Stimulated activated CD8-positive, alpha-beta memory T cell treated with anti-CD3 and anti-CD28 coated beads, Interleukin-4, amount 100 ng/mL, for 24 hours (primary cell): ENCODE results near the gene RTBDN.
"Not testable (repeated sequence)": the region's sequence is repeated elsewhere in the genome, so short reads cannot be mapped to it uniquely, and the experiment has no call there.

Experiments
- DNase-seq: peaks from one replicate; pipeline ENCODE4 v3.0.0-alpha.2; 2020; ENCODE audit warnings: low read depth

Gene RTBDN

GRCh38 chr19:12817810-12818209, 16.6 kb downstream of the RTBDN start:
- DNase-seq: not testable (repeated sequence)

DNA sequence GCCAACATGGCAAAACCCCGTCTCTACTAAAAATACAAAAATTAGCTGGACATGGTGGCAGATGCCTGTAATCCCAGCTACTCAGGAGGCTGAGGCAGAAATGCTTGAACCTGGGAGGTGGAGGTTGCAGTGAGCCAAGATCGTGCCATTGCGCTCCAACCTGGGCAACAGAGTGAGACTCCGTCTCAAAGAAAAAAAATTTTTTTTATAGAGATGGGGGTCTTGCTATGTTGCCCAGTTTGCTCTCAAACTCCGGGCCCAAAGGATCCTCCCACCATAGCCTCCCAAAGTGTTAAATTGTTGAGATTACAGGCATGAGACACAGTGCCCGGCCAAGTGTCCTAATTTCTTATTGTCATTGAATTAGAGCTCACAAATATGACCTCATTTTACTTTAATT, 17.2 kb downstream of the RTBDN start:
- DNase-seq: not testable (repeated sequence)

- DNase-seq: no peak
Observed at GRCh38 chr19:12815088-12815487, 19.3 kb downstream of the RTBDN start.

GRCh38 chr19:12806242-12807081, 27.9 kb downstream of the RTBDN start, which contains the start of gene RNASEH2A:
Gene RNASEH2A (plus strand): TSS chr19:12806584. CDS start chr19:12806674, 90 bp downstream.
- DNase-seq: peak; percentile 83

DNA sequence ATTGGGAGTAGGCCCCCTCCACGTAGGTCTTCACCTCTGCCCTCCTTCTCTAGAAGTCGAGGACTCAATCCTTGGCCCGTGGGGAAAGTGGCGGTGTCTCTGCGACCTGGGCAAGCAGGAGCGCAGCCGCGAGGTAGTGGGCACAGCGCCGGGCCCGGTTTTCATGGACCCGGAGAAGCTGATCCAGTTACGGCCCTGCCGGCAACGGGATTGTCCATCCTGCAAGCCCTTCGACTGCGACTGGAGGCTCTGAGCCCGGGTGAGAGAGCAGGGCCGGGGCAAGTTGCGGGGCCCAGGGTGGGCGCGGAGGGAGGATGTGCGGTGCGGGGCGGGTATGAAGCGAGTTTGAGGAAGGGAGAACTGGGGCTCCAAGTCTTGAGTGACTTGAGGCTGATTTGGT, 30.3 kb downstream of the RTBDN start:
- DNase-seq: no peak

DNA sequence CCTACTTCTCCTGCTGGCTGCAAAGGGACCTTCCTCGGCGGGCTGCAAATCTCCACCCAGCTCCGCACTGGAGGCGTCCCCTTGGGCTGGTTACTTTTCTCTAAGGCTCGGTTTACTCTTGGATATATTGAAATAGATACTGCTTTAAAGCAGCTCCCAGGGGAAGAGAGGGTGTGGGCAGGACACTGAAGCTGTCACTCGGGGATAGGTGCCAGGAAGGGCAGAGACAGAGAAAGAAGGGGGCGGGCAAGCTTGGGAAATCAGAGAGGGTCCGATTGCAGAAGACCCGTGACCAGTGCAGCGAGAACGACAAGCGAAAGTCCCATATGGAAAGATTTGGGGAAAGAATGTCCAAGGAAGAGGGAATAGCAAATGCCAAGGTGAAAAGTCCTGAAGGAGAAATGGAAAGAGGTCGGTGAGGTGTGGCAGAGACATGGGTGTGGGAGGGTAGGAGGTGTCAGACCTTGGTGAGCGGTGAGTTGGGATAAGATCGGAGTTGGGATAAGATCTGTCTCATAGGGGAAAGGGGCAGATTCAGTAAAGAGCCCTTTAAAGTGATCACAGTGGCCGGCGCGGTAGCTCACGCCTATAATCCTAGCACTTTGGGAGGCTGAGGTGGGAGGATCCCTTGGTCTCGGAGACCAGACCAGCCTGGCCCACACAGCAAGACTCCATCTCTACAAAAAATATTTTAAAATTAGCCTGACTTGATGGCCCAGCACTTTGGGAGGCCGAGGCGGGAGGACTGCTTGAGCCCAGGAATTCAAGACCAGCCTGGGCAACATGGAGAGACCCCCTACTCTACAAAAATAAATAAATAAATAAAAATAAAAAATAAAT, 31.9 kb downstream of the RTBDN start:
- no peak for DNase-seq

DNA sequence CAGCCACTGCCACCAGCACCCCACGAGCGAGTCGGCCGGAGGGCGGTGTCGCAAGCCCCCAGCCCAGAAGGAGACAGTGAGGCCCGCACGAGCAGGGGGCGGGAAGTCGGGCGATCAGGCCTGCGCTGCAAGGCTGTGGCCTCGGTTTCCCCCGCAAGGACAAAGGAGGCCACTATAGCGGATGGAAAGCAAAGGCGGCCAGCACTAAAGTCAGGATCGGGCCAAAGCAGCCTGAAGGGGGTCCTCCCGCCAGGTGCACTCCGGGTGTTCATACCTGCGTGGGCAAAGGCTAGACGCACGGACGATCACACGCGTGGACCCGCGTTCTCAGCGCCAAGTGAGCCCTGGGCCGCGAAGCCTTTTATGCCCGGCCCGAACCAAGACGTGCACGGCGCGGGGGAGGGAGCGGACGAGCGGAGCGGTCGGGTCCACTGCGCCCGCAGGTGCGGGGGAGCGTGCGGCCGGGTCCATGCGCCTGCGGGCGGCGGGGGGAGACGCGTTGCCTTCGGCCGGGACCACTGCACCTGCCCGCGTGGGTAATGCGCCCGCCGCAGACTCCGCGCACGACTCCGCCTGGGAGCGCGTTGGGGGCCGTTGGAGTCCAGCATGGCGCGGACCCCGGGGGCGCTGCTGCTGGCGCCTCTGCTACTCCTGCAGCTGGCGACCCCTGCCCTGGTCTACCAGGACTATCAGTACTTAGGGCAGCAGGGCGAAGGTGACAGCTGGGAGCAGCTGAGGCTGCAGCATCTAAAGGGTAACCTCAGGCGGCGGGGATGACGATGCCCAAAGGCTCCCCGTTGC, 32.7 kb downstream of the RTBDN start, which contains the start of the genes PRDX2 and THSD8:
Gene PRDX2 (minus strand): TSS at position 335 of the 801 bp plus-strand sequence. CDS start 539 bp downstream, outside the sequence.
Gene THSD8 (plus strand): TSS at position 604 of the 801 bp plus-strand sequence. CDS start 3 bp downstream, at position 607.
- peak; percentile 68 for DNase-seq

- no peak for DNase-seq
Observed at GRCh38 chr19:12800923-12801465, 33.4 kb downstream of the RTBDN start.

GRCh38 chr19:12800466-12800770, 34.0 kb downstream of the RTBDN start:
- DNase-seq: no peak

DNA sequence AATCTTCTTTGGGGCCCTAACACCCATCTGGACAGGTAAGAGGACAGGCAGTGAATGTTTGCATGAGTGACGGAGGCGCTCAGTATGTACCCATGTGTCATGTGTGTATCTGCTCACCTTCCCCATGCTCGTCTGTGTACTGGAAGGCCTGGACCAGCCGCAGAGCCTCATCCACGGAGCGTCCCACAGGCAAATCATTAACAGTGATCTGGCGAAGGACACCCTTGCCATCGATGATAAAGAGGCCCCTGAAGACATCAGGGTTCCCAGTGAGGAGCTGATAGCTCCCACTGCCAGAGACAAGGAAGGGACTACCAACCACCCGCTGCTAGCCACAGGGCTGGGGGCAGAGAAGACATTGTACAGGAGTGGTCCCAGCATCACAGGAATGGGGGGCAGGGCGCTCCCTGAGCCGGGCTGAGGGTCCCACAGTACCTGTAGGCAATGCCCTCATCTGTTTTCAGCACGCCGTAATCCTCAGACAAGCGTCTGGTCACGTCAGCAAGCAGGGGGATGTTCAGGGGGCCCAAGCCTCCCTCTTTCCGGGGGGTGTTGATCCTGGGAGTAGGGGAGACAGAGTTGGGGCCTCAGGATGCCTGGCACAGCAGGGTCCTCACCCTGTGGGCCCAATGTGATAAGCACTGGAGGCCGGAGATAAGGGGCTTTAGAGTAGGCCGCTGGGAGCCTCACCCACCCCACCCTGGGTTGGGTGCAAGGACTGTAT, 34.5 kb downstream of the RTBDN start:
- no peak for DNase-seq

DNA sequence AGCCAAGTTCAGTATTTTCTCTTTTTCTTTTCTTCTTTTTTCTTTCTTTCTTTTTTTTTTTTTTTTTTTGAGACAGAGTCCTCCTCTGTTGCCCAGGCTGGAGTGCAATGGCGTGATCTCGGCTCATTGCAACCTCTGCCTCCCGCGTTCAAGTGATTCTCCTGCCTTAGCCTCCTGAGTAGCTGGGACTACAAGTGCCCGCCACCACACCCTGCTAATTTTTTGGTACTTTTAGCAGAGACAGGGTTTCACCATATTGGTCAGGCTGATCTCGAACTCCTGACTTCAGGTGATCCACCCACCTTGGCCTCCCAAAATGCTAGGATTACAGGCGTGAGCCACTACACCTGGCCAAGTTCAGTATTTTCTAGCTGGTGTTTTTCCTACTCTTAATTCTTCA, 36.8 kb downstream of the RTBDN start:
- DNase-seq: not testable (repeated sequence)

- DNase-seq: no peak
Observed at GRCh38 chr19:12797141-12797587, 37.2 kb downstream of the RTBDN start.

- DNase-seq: no peak
Observed at GRCh38 chr19:12796146-12797071, 38.0 kb downstream of the RTBDN start.

DNA sequence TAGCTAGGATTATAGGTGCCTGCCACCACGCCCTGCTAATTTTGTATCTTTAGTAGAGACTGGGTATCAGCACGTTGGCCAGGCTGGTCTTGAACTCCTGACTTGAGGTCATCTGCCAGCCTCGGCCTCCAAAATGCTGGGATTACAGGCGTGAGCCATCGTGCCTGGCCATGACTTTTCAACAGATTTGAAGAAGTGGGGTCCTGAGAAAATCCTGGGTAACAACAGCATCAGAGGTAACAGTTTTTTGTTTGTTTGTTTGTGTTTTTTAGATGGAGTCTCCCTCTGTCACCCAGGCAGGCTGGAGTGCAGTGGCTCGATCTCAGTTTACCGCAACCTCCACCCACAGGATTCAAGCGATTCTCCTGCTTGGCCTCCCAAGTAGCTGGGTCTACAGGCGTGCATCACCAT, 39.4 kb downstream of the RTBDN start:
- DNase-seq: no peak

DNA sequence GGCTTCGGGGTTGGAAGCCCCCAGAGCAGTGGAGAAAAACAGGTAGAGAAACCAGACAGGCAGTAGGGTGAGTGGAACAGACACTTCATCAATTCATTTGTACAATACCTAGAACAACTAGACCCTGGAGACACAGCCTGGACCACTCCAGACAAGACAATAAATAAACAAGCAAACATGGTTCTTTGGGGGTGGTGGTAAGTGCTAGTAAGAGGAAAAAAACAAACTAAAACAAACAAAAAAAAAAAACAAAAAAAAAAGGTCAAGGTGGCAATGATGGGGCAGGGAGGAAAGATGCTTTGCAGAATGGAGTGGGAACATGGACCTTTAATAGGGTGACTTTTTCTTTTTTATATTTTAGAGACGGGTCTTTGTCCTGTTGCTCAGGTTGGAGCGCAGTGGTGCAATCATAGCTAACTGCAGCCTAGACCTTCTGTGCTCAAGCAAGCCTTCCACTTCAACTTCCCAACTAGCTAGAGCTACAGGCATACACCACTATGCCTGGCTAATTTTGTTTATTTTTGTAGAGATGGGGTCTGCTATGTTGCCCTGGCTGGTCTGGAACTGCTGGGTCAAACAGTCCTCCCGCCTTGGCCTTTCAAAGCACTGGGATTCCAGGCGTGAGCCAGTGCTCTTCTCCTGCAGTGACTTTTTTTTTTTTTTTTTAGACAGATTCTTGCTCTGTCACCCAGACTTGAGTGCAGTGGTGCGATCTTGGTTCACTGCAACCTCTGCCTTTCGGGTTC, 40.0 kb downstream of the RTBDN start:
- no peak for DNase-seq

GRCh38 chr19:12793290-12794195, 40.8 kb downstream of the RTBDN start:
- DNase-seq: peak; percentile 87

GRCh38 chr19:12792853-12793289, 41.5 kb downstream of the RTBDN start:
- no peak for DNase-seq
